Vagina (tissue), 2 donors: ENCODE data around the gene CUX1. TPM values are rescaled to one million over a fixed set of nuclear protein-coding genes. Genes with fewer than 3 reads are reported as not detected.

Experiments used
- DNase-seq, 2 donors: peaks; one replicate each; pipeline ENCODE4 v3.0.0-alpha.2; 2017; ENCODE audit errors: extremely low spot score in 2 of 2
- H3K27ac ChIP-seq: fragments of 200-600 bp; sonication (generic); one replicate; pipeline ENCODE4 v1.5.1; 2019
- H3K27me3 ChIP-seq: fragments of 200-600 bp; sonication (generic); one replicate; pipeline ENCODE4 v1.5.1; 2019
- H3K36me3 ChIP-seq, 2 donors: fragments of 200-600 bp; sonication (generic); one replicate each; pipeline ENCODE4 v1.5.1; 2017 to 2019
- H3K4me1 ChIP-seq: fragments of 200-600 bp; sonication (generic); one replicate; pipeline ENCODE4 v1.5.1; 2019
- H3K4me3 ChIP-seq, 2 donors: fragments of 200-600 bp; sonication (generic); 1 replicate in 1 of 2; 2 replicates in 1 of 2; pipeline ENCODE4 v1.5.1; 2016 to 2019
- H3K9me3 ChIP-seq: fragments of 200-600 bp; sonication (generic); one replicate; pipeline ENCODE4 v1.5.1; 2019
- CTCF ChIP-seq, 3 experiments: fragments of 450-650 bp in 2 of 3; fragments of 200-600 bp in 1 of 3; sonication (generic) in 1 of 3; IDR thresholded peaks; one replicate each; pipeline ENCODE4 v1.5.1; 2017 to 2019; ENCODE audit warnings: antibody characterized with exemption in 3 of 3, mild to moderate bottlenecking in 2 of 3, moderate library complexity in 2 of 3
- POLR2A ChIP-seq, 2 donors: fragments of 450-650 bp; IDR thresholded peaks; one replicate each; pipeline ENCODE4 v1.6.1; 2017; ENCODE audit warnings: antibody characterized with exemption in 2 of 2, mild to moderate bottlenecking in 2 of 2, moderate library complexity in 2 of 2
- POLR2AphosphoS5 ChIP-seq, 2 donors: sonication (generic); formaldehyde crosslinking; IDR thresholded peaks; one replicate each; pipeline ENCODE4 v1.9.0; 2017; ENCODE audit warnings: antibody characterized with exemption in 2 of 2, mild to moderate bottlenecking in 2 of 2, low read depth in 1 of 2; ENCODE audit not compliant: insufficient read depth in 1 of 2
- intact Hi-C: fragments of 100-400 bp; cut with DNase I; formaldehyde crosslinking; loops from one replicate; pipeline ENCODE4 v1.15.1; 2023
- total RNA-seq: library from RNA; depleted of rRNA; stranded (reverse); fragments of >200 nt; gene quantifications from one replicate; pipeline ENCODE4 v1.2.3, GENCODE V29; 2016

Gene CUX1
- total RNA-seq, 1 donor from 2014 or later = 65.3 TPM

GRCh38 chr7:102320181-102320580 is 502.8 kb downstream of the CUX1 start:
- Histone ChIP-seq H3K9me3 (no peaks in the 10 kb centered on the region), H3K4me1 (no peaks in the 10 kb centered on the region), H3K27ac (no peak overlapping the region), H3K4me3 (no peak overlapping the region), H3K36me3 (no peaks in the 10 kb centered on the region), H3K27me3 (no peaks in the 10 kb centered on the region)
- TF ChIP-seq CTCF (IDR thresholded peaks at IDR 0.05) = no peak
- TF ChIP-seq POLR2A (IDR thresholded peaks at IDR 0.05) = no peak
- no peak for TF ChIP-seq POLR2AphosphoS5 (IDR thresholded peaks at IDR 0.05; ENCODE audit: insufficient read depth in 1 of 2, low read depth in 1 of 2)
- no peak for DNase-seq
- intact Hi-C loops = no loop called here

GRCh38 chr7:102320601-102321350 is 503.4 kb downstream of the CUX1 start:
- Histone ChIP-seq H3K27me3 (no peaks in the 10 kb centered on the region), H3K27ac (no peak overlapping the region), H3K36me3 (no peaks in the 10 kb centered on the region), H3K4me1 (no peaks in the 10 kb centered on the region), H3K4me3 (no peak overlapping the region), H3K9me3 (no peaks in the 10 kb centered on the region)
- intact Hi-C loops = no loop called here
- TF ChIP-seq POLR2A (IDR thresholded peaks at IDR 0.05) (no peak), POLR2AphosphoS5 (IDR thresholded peaks at IDR 0.05; ENCODE audit: insufficient read depth in 1 of 2, low read depth in 1 of 2) (no peak), CTCF (IDR thresholded peaks at IDR 0.05) (no peak)
- no peak for DNase-seq

- H3K4me3 ChIP-seq = no peak overlapping the region
Measured at GRCh38 chr7:102321351-102322201, 504.1 kb downstream of the CUX1 start.

GRCh38 chr7:102322202-102322715 is 504.8 kb downstream of the CUX1 start:
- TF ChIP-seq POLR2A (IDR thresholded peaks at IDR 0.05) (no peak), CTCF (IDR thresholded peaks at IDR 0.05) (no peak), POLR2AphosphoS5 (IDR thresholded peaks at IDR 0.05; ENCODE audit: insufficient read depth in 1 of 2, low read depth in 1 of 2) (no peak)
- Histone ChIP-seq H3K27me3 (no peaks in the 10 kb centered on the region), H3K36me3 (no peaks in the 10 kb centered on the region), H3K4me1 (no peaks in the 10 kb centered on the region), H3K9me3 (no peaks in the 10 kb centered on the region), H3K4me3 (no peak overlapping the region), H3K27ac (no peak overlapping the region)
- no peak for DNase-seq
- intact Hi-C loops = no loop called here

More at GRCh38 chr7:102321351-102322201, 504.1 kb downstream of the CUX1 start:
- intact Hi-C loops = no loop called here
- H3K27ac ChIP-seq = no peak overlapping the region
- no peaks in the 10 kb centered on the region for H3K27me3 ChIP-seq
- H3K36me3 ChIP-seq = no peaks in the 10 kb centered on the region
- DNase-seq = no peak
- no peaks in the 10 kb centered on the region for H3K9me3 ChIP-seq
- no peak for TF ChIP-seq POLR2A (IDR thresholded peaks at IDR 0.05)
- TF ChIP-seq POLR2AphosphoS5 (IDR thresholded peaks at IDR 0.05; ENCODE audit: insufficient read depth in 1 of 2, low read depth in 1 of 2) = no peak
- TF ChIP-seq CTCF (IDR thresholded peaks at IDR 0.05) = no peak
- no peaks in the 10 kb centered on the region for H3K4me1 ChIP-seq
